DMS79 (cell line): ENCODE data around the gene CXCL6.

ENCODE experiments used
- DNase-seq: peaks from one replicate; lab custom pipeline; 2025; lab: John Stamatoyannopoulos, UW

Gene CXCL6

DNA sequence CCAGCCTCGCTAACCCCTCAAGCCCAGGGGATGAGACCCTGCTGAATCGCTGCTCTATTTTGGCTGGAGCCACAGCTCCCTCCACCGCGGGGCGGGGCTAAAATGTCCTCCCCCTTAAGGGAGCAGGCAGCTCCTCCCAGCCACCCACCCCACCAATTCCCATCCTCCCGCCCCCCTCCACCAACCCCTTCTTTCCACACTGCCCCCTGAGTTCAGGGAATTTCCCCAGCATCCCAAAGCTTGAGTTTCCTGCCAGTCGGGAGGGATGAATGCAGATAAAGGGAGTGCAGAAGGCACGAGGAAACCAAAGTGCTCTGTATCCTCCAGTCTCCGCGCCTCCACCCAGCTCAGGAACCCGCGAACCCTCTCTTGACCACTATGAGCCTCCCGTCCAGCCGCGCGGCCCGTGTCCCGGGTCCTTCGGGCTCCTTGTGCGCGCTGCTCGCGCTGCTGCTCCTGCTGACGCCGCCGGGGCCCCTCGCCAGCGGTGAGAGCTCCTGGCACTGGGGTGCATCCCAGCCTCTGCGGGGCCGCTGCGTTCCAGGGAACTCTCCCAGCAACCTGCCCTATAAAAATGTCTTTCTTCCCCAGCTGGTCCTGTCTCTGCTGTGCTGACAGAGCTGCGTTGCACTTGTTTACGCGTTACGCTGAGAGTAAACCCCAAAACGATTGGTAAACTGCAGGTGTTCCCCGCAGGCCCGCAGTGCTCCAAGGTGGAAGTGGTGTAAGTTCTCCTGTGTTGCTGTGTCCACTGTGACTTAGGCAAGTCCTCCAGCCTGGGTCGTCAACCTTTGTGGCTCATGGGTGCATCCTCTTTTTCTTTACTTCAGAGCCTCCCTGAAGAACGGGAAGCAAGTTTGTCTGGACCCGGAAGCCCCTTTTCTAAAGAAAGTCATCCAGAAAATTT lies at the start of gene CXCL6:
TSS of gene CXCL6 (plus strand) at position 306 of the 907 bp plus-strand sequence. CDS start at position 379, 73 bp downstream.
- DNase-seq: no peak

- DNase-seq: no peak
Observed at GRCh38 chr4:73788411-73788810, 48.1 kb upstream of the CXCL6 start.

- DNase-seq: no peak
Observed at GRCh38 chr4:73798842-73799241, 37.6 kb upstream of the CXCL6 start.

DNA sequence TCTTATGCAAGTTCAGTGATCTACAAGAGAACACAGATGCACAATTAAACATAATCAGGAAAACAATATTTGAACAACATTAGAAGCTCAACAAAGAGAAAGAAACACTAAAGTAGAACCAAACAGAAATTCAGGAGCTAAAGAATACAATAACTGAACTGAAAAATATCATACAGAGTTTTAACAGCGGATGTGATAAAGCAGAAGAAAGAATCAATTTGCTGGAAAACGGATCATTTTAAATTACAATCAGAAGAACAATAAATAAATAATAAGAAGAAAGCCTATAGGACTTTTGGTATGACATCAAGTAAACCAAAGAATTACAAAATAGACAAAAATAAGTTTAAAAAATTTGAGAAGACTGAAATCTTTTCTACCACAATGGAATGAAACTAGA lies 36.3 kb upstream of the CXCL6 start:
- no peak for DNase-seq

- no peak for DNase-seq
Observed at GRCh38 chr4:73801692-73802091, 34.8 kb upstream of the CXCL6 start.

GRCh38 chr4:73803213-73803612 lies 33.3 kb upstream of the CXCL6 start:
- no peak for DNase-seq

- DNase-seq: no peak
Observed at GRCh38 chr4:73810191-73810590, 26.3 kb upstream of the CXCL6 start.

GRCh38 chr4:73811841-73812240 lies 24.6 kb upstream of the CXCL6 start:
- no peak for DNase-seq

GRCh38 chr4:73814679-73815078 lies 21.8 kb upstream of the CXCL6 start:
- DNase-seq: no peak

GRCh38 chr4:73815145-73815544 lies 21.3 kb upstream of the CXCL6 start:
- DNase-seq: no peak

DNA sequence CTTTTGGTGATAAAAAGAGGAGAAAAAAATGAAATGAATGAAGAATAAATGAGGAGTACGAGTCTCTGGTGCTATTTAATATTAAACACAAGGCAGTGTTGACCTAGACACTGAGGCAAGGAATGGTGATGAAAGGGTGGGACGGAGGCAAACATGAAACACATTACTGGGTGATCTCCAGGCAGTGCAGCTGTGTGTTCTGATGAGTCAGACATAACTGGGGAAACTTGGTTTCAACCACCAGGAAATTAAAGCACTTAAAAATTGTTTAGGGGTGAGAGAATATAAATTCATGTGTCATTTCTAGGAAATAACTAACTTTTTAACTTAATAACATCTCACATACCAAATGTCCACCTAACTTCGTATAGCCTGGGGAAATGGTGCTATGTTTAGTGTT lies 19.7 kb upstream of the CXCL6 start:
- DNase-seq: no peak

DNA sequence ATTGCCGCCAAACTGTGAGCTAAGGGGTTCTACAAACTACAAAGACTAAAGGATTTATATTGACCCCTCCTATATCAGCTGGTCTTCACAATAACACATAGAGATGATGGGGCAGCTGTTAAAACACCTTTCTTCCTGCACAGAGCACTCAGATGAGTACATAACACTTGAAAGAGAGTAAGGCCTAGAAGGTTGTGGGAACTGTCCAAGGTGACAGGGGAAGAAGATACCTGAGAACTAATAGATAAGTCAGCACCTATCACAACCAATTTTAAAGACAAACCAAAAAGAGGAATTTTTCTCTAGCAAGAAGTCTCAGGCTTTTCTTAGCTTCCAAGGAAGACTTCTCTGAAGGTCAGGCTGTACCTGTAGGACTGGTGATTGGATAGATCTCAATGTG lies 19.1 kb upstream of the CXCL6 start:
- DNase-seq: no peak

- DNase-seq: no peak
Observed at GRCh38 chr4:73821325-73821724, 15.2 kb upstream of the CXCL6 start.

- DNase-seq: no peak
Observed at GRCh38 chr4:73822389-73822788, 14.1 kb upstream of the CXCL6 start.

- no peak for DNase-seq
Observed at GRCh38 chr4:73822812-73823504, 13.5 kb upstream of the CXCL6 start.

DNA sequence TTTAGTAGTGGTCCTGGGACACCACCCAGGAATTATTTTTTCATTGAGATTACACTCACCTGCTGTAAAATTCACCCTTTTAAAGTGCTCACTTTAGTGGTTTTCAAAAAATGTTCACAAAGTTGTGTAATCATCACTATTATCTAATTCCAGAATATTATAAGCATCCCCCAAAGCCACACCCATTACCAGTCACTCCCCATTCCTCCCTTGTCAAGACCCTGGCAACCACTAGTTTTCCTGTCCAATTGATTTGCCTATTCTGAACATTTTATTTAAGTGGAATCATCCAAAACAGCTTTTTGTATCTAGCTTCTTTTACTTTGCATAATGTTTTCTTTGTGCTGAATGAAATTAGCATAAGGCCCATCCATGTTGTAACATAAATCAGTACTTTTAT lies 12.7 kb upstream of the CXCL6 start:
- DNase-seq: no peak

DNA sequence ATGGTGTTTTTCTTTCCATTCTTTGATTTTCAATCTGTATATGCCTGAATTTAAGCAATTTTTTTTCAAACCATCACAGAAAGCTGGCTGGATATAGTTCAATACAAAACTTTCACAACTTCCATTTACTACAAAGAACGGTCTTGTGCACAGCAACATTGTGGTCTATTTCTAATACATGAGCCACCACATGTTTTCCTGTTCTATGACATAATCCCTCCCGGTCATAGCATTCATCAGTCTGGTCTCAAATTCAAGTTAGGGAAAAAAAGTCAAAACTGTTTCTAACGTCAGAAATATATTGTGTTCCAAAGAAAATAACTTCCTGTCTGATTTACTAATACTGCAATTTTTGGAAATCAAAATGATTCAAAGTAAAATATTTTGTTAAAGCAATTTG lies 7.5 kb upstream of the CXCL6 start:
- DNase-seq: no peak

DNA sequence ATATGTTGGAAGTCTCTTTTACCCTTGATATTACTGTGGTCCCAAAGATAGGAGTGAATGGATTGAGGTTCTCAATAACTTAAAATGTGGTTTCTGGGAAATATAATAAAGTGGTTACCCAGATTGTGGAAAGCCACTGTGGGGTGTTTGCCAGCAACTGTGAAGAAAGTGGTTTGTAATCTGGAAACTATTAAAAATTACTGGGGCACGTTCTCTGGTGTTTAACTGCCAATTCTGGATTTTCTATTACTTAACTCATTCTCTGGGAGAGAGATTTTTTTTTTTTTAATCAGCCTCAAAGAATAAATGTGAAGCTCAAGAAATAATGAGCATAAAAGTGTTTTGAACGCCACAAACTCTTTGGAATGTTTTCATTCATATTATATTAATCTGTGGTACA lies 4.9 kb upstream of the CXCL6 start:
- DNase-seq: no peak

DNA sequence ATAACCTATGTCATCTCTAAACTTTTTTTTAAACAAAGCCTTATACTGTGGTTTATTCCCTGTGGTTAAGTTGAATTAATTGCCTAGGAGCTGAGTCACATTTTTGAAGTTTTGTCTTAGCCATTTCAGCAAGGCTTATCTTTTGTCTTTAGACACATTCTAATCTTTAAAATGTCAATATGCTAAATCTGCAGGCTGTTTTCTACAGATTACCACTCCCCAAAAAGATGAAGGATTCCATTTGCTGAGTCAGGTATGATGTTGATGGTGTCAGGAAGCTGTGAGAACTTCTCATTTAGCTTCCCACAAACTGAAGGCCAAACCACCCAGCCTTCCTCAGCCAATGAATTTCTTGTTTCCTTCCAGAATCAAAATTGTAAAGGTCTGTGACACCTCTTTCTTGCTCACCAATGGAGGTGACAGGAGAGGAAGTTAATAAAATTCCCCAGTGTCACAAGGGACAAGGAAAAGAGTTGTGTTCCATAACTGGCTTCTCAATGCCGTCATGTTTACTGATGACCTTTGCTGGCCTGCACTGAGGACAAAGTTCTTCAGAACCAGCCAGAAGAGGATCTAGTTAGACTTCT lies 3.7 kb upstream of the CXCL6 start:
- DNase-seq: no peak

DNA sequence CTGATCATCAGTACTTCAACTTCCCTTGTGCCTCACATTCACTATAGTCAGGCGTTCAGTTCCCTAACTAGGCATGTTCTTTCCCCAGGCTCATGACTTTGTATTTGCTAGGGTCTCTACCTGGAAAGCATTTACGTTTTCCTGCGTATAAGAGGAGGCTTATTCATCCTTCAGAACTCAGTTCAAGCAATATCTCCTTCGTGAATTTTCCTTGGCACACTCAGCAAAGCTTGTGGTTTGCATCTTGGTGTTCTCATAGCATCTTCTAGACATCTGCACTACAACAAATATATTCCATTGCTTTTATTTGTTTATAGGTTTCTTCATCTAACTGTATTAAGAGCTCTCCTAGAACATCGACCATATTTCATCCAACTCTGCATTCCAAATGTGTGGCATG lies 2.6 kb downstream of the CXCL6 start:
- DNase-seq: no peak

GRCh38 chr4:73839715-73840114 lies 3.2 kb downstream of the CXCL6 start:
- no peak for DNase-seq

DNA sequence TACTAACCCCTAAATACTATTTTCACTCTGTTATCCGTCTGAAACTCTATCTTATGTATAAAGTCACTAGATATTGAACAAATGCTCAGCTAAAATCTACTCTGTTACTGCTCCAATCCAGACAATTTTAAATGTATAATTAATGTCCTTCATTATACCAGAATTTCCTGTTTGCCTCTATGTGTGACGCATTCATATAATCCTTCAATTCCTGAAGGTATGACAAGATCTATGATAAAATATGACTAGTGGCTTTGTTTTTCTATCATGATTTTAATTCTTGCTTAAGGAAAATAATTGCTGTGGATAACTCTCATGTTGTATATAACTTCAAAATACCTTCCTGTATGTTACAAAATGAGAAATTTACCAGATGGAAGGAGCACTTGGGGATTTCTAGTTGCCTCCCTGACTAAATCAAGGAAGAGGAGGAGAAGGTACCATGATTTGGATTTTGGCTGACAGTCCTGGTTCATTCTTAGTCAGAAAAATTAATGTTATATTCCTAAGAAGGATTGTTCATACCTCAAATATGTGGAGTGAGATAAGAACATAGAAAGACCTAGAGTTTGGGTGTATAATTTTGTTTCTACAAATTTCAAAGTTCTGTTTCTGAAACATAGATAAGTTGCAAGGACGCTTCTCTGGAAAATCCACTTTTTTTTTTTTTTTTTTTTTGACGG lies 4.9 kb downstream of the CXCL6 start:
- DNase-seq: no peak
